IMR-90 (cell line): ENCODE measurements around the gene EGFR. TPM values are rescaled to one million over a fixed set of nuclear protein-coding genes. Genes with fewer than 3 reads are reported as not detected.

Experiments used
- ATAC-seq: fragments of 200-7000 bp; cut with Tn5 transposase; 2 replicates; pipeline ENCODE4 v1.9.1; 2020; ENCODE audit warnings: low read depth, mild to moderate bottlenecking, moderate library complexity
- BruUV-seq: library from RNA; stranded (reverse); fragments of 400-500 nt; replicated peaks from 2 replicates; lab custom pipeline; 2021; lab: Mats Ljungman, UMichigan
- CTCF ChIA-PET: fragments of 300-600 bp; formaldehyde crosslinking; extraction: SDS; loops from one replicate; lab custom pipeline; 2021; ENCODE audit warnings: antibody characterized with exemption; lab: Yijun Ruan, JAX
- POLR2A ChIA-PET: fragments of 300-600 bp; sonication (Branson Sonifier 250); formaldehyde crosslinking; loops from one replicate; lab custom pipeline; 2022; ENCODE audit warnings: antibody characterized with exemption; ENCODE audit not compliant: unreplicated experiment; lab: Charles Lee
- DNase-seq: peaks from one replicate; pipeline ENCODE4 v3.0.0; 2013
- H2AFZ ChIP-seq: replicated peaks from 2 replicates; pipeline ENCODE3; 2013; ENCODE audit warnings: low read length, mild to moderate bottlenecking; ENCODE audit not compliant: poor library complexity
- H2AK5ac ChIP-seq: 2 replicates; pipeline ENCODE4 v1.6.1; 2013; ENCODE audit warnings: low read depth, low read length, inconsistent platforms
- H2AK9ac ChIP-seq: replicated peaks from 2 replicates; pipeline ENCODE3; 2013; ENCODE audit warnings: mild to moderate bottlenecking, low read depth, low read length, moderate library complexity; ENCODE audit not compliant: poor library complexity
- H2BK120ac ChIP-seq: 2 replicates; pipeline ENCODE4 v1.6.1; 2013; ENCODE audit warnings: low read depth, low read length, inconsistent platforms
- H2BK15ac ChIP-seq: 3 replicates; pipeline ENCODE4 v1.6.1; 2013; ENCODE audit warnings: low read depth, low read length, inconsistent platforms
- H2BK20ac ChIP-seq: 2 replicates; pipeline ENCODE4 v1.6.1; 2013; ENCODE audit warnings: low read depth, mild to moderate bottlenecking, inconsistent platforms, low read length, moderate library complexity
- H2BK5ac ChIP-seq: 2 replicates; pipeline ENCODE4 v1.6.1; 2013; ENCODE audit warnings: mild to moderate bottlenecking, low read depth, low read length, inconsistent platforms; ENCODE audit not compliant: poor library complexity, severe bottlenecking
- H3K14ac ChIP-seq: replicated peaks from 2 replicates; pipeline ENCODE4 v1.6.1; 2013; ENCODE audit warnings: low read depth, low read length, inconsistent platforms
- H3K18ac ChIP-seq: 2 replicates; pipeline ENCODE4 v1.6.1; 2013; ENCODE audit warnings: low read depth, low read length, control low read depth
- H3K23ac ChIP-seq: 2 replicates; pipeline ENCODE4 v1.6.1; 2013; ENCODE audit warnings: low read depth, low read length, inconsistent platforms
- H3K27ac ChIP-seq: 2 replicates; pipeline ENCODE4 v1.5.1; 2013; ENCODE audit warnings: mild to moderate bottlenecking, control low read depth, low read length; ENCODE audit not compliant: insufficient read depth
- H3K27me3 ChIP-seq: 2 replicates; pipeline ENCODE4 v1.6.1; 2013; ENCODE audit warnings: low read length; ENCODE audit not compliant: control insufficient read depth, insufficient read depth
- H3K36me3 ChIP-seq: 2 replicates; pipeline ENCODE4 v1.6.1; 2013; ENCODE audit warnings: low read length, mixed read lengths; ENCODE audit not compliant: control insufficient read depth, insufficient read depth
- H3K4ac ChIP-seq: 2 replicates; pipeline ENCODE4 v1.6.1; 2013; ENCODE audit warnings: low read depth, low read length, inconsistent platforms
- H3K4me1 ChIP-seq: 2 replicates; pipeline ENCODE4 v1.6.1; 2013; ENCODE audit warnings: low read length, mixed read lengths; ENCODE audit not compliant: control insufficient read depth, insufficient read depth
- H3K4me2 ChIP-seq: 2 replicates; pipeline ENCODE4 v1.6.1; 2013; ENCODE audit warnings: low read depth, mild to moderate bottlenecking, control low read depth, low read length, moderate library complexity
- H3K4me3 ChIP-seq: 2 replicates; pipeline ENCODE4 v1.5.1; 2013; ENCODE audit warnings: low read depth, mild to moderate bottlenecking, control low read depth, low read length, moderate library complexity; ENCODE audit not compliant: insufficient read depth
- H3K56ac ChIP-seq: 2 replicates; pipeline ENCODE4 v1.6.1; 2013; ENCODE audit warnings: low read length, inconsistent platforms; ENCODE audit not compliant: insufficient read depth; ENCODE audit errors: extremely low read depth
- H3K79me1 ChIP-seq, 2 experiments: 2 replicates each; pipeline ENCODE4 v1.6.1; 2013; ENCODE audit warnings: low read length in 2 of 2, inconsistent platforms in 1 of 2, low read depth in 1 of 2
- H3K9ac ChIP-seq: 2 replicates; pipeline ENCODE4 v1.6.1; 2013; ENCODE audit warnings: low read depth, low read length, control low read depth
- H3K9me1 ChIP-seq: 2 replicates; pipeline ENCODE4 v1.6.1; 2013; ENCODE audit warnings: low read length, inconsistent platforms; ENCODE audit not compliant: insufficient read depth
- H3K9me3 ChIP-seq: 2 replicates; pipeline ENCODE4 v1.6.1; 2013; ENCODE audit warnings: low read length; ENCODE audit not compliant: control insufficient read depth, insufficient read depth
- H4K20me1 ChIP-seq: 2 replicates; pipeline ENCODE4 v1.6.1; 2013; ENCODE audit warnings: low read length, inconsistent platforms; ENCODE audit not compliant: insufficient read depth
- H4K5ac ChIP-seq: 2 replicates; pipeline ENCODE4 v1.6.1; 2013; ENCODE audit warnings: mild to moderate bottlenecking, low read depth, low read length, control low read depth
- H4K8ac ChIP-seq, 2 experiments: 2 replicates each; pipeline ENCODE4 v1.6.1; 2013; ENCODE audit warnings: low read depth in 2 of 2, low read length in 2 of 2, control low read depth in 1 of 2, inconsistent platforms in 1 of 2
- H4K91ac ChIP-seq: 2 replicates; pipeline ENCODE4 v1.6.1; 2013; ENCODE audit warnings: low read depth, low read length, inconsistent platforms; ENCODE audit not compliant: insufficient read depth
- FOS ChIP-seq: fragments of 150-350 bp; IDR thresholded peaks from 2 replicates; pipeline ENCODE4 v1.6.1; 2016; ENCODE audit warnings: low read depth, low read length
- MAFK ChIP-seq: IDR thresholded peaks from 2 replicates; pipeline ENCODE4 v1.6.1; 2012; ENCODE audit warnings: low read depth, low read length, improper control_type of control experiment
- MAZ ChIP-seq: IDR thresholded peaks from 2 replicates; pipeline ENCODE4 v1.6.1; 2012; ENCODE audit warnings: low read depth, mild to moderate bottlenecking, low read length, improper control_type of control experiment, moderate library complexity, borderline replicate concordance
- MXI1 ChIP-seq: IDR thresholded peaks from 2 replicates; pipeline ENCODE4 v1.6.1; 2012; ENCODE audit warnings: low read depth, mild to moderate bottlenecking, low read length, moderate library complexity, borderline replicate concordance
- RAD21 ChIP-seq: IDR thresholded peaks from 2 replicates; pipeline ENCODE4 v1.6.1; 2012; ENCODE audit warnings: low read length, improper control_type of control experiment
- RFX5 ChIP-seq: IDR thresholded peaks from 2 replicates; pipeline ENCODE4 v1.8.0; 2012; ENCODE audit warnings: low read depth, mild to moderate bottlenecking, low read length, moderate library complexity
- SMC3 ChIP-seq: fragments of 150-350 bp; IDR thresholded peaks from 2 replicates; pipeline ENCODE4 v1.6.1; 2016; ENCODE audit warnings: low read depth, mild to moderate bottlenecking, antibody characterized with exemption, low read length, moderate library complexity
- WGBS, 2 experiments: methylation state at CpG; one replicate each; pipeline versions ENCODE4 v1.1.5 to v1.1.7; 2013; ENCODE audit warnings: missing lambda C conversion rate in 2 of 2; ENCODE audit not compliant: insufficient read length in 1 of 2; ENCODE audit errors: extremely low coverage in 2 of 2; 5-methylcytosine and 5-hydroxymethylcytosine counted together
- dilution Hi-C: fragments of 300-500 bp; cut with HindIII; formaldehyde crosslinking; loops from one replicate; pipeline ENCODE4 v1.14.3; 2018; ENCODE audit warnings: low sequenced_read_pairs; ENCODE audit not compliant: unreplicated experiment
- in situ Hi-C: fragments of 300-500 bp; cut with MboI; formaldehyde crosslinking; loops from 3 replicates; pipeline ENCODE4 v1.14.3; 2019; ENCODE audit warnings: low sequenced_read_pairs, inconsistent platforms, mixed read lengths
- intact Hi-C: fragments of 100-400 bp; cut with micrococcal nuclease; formaldehyde crosslinking; loops from 2 replicates; pipeline ENCODE4 v1.10.0; 2022
- polyA plus RNA-seq, 3 experiments: library from polyadenylated mRNA; depleted of rRNA; stranded (reverse); fragments of >200 nt; gene quantifications; 2 replicates each; pipeline ENCODE4 v1.2.3, GENCODE V29; 2012; ENCODE audit warnings: low replicate concordance in 1 of 3
- total RNA-seq: library from RNA; depleted of rRNA; stranded (reverse); fragments of >200 nt; gene quantifications from 2 replicates; pipeline ENCODE4 v1.2.3, GENCODE V29; 2012
- TF ChIP-seq, protein P1 (sequence below): fragments of 150-350 bp; IDR thresholded peaks from 2 replicates; pipeline ENCODE4 v1.6.1; 2017; ENCODE audit warnings: mild to moderate bottlenecking, antibody characterized with exemption, low read length, low read depth
- TF ChIP-seq, protein P2 (sequence below): fragments of 150-350 bp; IDR thresholded peaks from 2 replicates; pipeline ENCODE4 v1.6.1; 2016; ENCODE audit warnings: low read depth, mild to moderate bottlenecking, low read length, moderate library complexity, borderline replicate concordance

EGFR gene
- total and polyA plus RNA-seq, 2 of the 4 experiments (the other 2 are of a cell fraction), result 36.9 to 60.4 TPM

DNA sequence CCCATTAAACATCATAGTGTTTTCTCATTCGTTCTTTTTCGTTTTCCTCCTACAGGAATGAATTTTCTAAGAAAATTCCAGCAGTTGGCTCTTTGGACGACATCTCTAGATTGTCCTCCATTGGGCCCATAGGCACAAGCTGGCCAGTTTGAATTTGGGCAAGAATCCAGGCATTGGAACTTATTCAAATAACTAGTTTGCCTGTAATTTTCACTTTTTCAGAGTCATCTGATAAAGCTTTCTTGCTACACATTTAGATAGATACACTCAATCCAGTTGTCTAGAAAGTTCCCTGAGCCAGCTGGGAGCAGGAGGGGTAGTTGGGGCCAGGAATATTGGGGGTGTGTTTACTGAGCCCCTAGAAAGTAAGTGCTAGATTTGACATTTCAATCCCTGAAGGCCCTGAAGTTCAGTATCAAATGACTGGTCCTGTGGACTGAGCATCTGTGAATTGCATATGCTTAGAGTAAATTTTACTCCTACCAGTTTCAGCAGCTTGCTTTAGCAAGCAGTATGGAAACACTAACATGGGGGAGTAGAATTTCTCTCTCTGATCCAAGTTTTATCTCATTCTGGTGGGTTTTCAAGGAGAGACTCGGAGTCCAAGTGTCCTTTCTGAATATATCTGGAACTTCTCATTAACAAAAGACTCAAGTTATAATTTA is 5.2 kb downstream of the EGFR start:
- POLR2A ChIA-PET, result no interaction called here
- H4K91ac ChIP-seq, result no peak overlapping the region
- no peak for ATAC-seq
- no peak overlapping the region for H2BK20ac ChIP-seq
- no TSS peak for BruUV-seq
- TF ChIP-seq RFX5 (no peak), MXI1 (no peak), FOS (no peak), RAD21 (no peak), MAFK (no peak), MAZ (no peak), SMC3 (no peak)
- TF ChIP-seq, protein P1, sequence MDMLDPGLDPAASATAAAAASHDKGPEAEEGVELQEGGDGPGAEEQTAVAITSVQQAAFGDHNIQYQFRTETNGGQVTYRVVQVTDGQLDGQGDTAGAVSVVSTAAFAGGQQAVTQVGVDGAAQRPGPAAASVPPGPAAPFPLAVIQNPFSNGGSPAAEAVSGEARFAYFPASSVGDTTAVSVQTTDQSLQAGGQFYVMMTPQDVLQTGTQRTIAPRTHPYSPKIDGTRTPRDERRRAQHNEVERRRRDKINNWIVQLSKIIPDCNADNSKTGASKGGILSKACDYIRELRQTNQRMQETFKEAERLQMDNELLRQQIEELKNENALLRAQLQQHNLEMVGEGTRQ, result no peak
- TF ChIP-seq, protein P2, sequence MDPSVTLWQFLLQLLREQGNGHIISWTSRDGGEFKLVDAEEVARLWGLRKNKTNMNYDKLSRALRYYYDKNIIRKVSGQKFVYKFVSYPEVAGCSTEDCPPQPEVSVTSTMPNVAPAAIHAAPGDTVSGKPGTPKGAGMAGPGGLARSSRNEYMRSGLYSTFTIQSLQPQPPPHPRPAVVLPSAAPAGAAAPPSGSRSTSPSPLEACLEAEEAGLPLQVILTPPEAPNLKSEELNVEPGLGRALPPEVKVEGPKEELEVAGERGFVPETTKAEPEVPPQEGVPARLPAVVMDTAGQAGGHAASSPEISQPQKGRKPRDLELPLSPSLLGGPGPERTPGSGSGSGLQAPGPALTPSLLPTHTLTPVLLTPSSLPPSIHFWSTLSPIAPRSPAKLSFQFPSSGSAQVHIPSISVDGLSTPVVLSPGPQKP, result no peak
- H2BK15ac ChIP-seq, result no peak overlapping the region
- H3K36me3 ChIP-seq, result peaks cover 12% of the 10 kb centered on the region
- peak overlapping the region; percentile 34; the same call in 1 of the 2 replicates for H3K4me2 ChIP-seq
- no peak overlapping the region for H2AK5ac ChIP-seq
- no peak overlapping the region for H3K18ac ChIP-seq
- 100% methylated on average over 1 of the region's 4 CpGs; no CpG with 5 or more reads in 1 of the 2 experiments for WGBS, 2 experiments
- peaks cover 26% of the 10 kb centered on the region for H3K9me1 ChIP-seq
- no peaks in the 10 kb centered on the region for H3K9me3 ChIP-seq
- H2AFZ ChIP-seq, result no peak overlapping the region
- H3K4me3 ChIP-seq, result no peak overlapping the region
- H3K79me1 ChIP-seq, result peaks cover 17 to 64% of the 10 kb centered on the region in 2 experiments
- no peak overlapping the region for H4K8ac ChIP-seq
- H3K4ac ChIP-seq, result no peak overlapping the region
- no peak overlapping the region for H3K27ac ChIP-seq
- no peak overlapping the region for H4K5ac ChIP-seq
- H3K4me1 ChIP-seq, result peaks cover 24% of the 10 kb centered on the region
- CTCF ChIA-PET, result interaction anchor here (1.2 kb wide), 1 partner anchor 231 kb away, joined by 3 read pairs; no protein-coding TSS in a partner anchor
- DNase-seq, result no peak
- H3K56ac ChIP-seq, result no peak overlapping the region
- H3K9ac ChIP-seq, result no peak overlapping the region
- intact Hi-C loops (loop anchor here (5.0 kb wide), 1 partner anchor 108 kb away; no protein-coding TSS in a partner anchor), dilution Hi-C loops (no loop called here), in situ Hi-C loops (loop anchor here (10.0 kb wide), 1 partner anchor 231 kb away; no protein-coding TSS in a partner anchor)
- H3K27me3 ChIP-seq, result no peaks in the 10 kb centered on the region
- peak overlapping the region; percentile 13 for H2BK5ac ChIP-seq
- peak overlapping the region; percentile 29; the same call in 1 of the 2 replicates for H3K23ac ChIP-seq
- H2AK9ac ChIP-seq, result no peak overlapping the region
- H4K20me1 ChIP-seq, result peaks cover 75% of the 10 kb centered on the region
- H3K14ac ChIP-seq, result no peak overlapping the region
- no peak overlapping the region for H2BK120ac ChIP-seq
